PC-3 (cell line): ENCODE measurements around the gene KLHL30. TPM values are rescaled to one million over a fixed set of nuclear protein-coding genes. Genes with fewer than 3 reads are reported as not detected.

Source experiments
- ATAC-seq: fragments of 200-7000 bp; cut with Tn5 transposase; 2 replicates; pipeline ENCODE4 v1.9.1; 2020; ENCODE audit warnings: mild to moderate bottlenecking, moderate library complexity
- BruUV-seq: library from RNA; stranded (reverse); fragments of 400-500 nt; replicated peaks from 2 replicates; lab custom pipeline; 2021; lab: Mats Ljungman, UMichigan
- CTCF ChIA-PET: fragments of 300-600 bp; sonication (Branson Sonifier 250); formaldehyde crosslinking; loops from one replicate; lab custom pipeline; 2022; ENCODE audit warnings: antibody characterized with exemption; lab: Charles Lee
- POLR2A ChIA-PET: fragments of 300-600 bp; sonication (Branson Sonifier 250); formaldehyde crosslinking; loops from one replicate; lab custom pipeline; 2022; ENCODE audit warnings: antibody characterized with exemption; ENCODE audit not compliant: unreplicated experiment; lab: Charles Lee
- DNase-seq: peaks from one replicate; pipeline ENCODE4 v3.0.0-alpha.2; 2015
- H2AFZ ChIP-seq: fragments of 300-600 bp; sonication (generic); 2 replicates; pipeline ENCODE4 v1.6.0; 2016; ENCODE audit warnings: antibody characterized with exemption, low read length
- H3F3A ChIP-seq: fragments of 300-600 bp; sonication (generic); one replicate; pipeline ENCODE4 v1.6.0; 2017; ENCODE audit warnings: antibody characterized with exemption, low read length, control low read depth, mild to moderate bottlenecking; ENCODE audit not compliant: unreplicated experiment
- H3K27ac ChIP-seq: fragments of 300-600 bp; sonication (generic); 2 replicates; pipeline ENCODE4 v1.5.1; 2016; ENCODE audit warnings: mild to moderate bottlenecking, low read length
- H3K27me3 ChIP-seq: fragments of 300-600 bp; sonication (generic); 2 replicates; pipeline ENCODE4 v1.6.1; 2016; ENCODE audit warnings: low read length, mixed read lengths
- H3K36me3 ChIP-seq: fragments of 300-600 bp; sonication (generic); 2 replicates; pipeline ENCODE4 v1.6.1; 2016; ENCODE audit warnings: low read depth, mixed run types, low read length, mixed read lengths
- H3K4me1 ChIP-seq: fragments of 300-600 bp; sonication (generic); 2 replicates; pipeline ENCODE4 v1.5.1; 2016; ENCODE audit warnings: low read length; ENCODE audit not compliant: insufficient read depth
- H3K4me2 ChIP-seq: fragments of 300-600 bp; sonication (generic); 2 replicates; pipeline ENCODE4 v1.6.0; 2016; ENCODE audit warnings: low read length
- H3K4me3 ChIP-seq: fragments of 300-600 bp; sonication (generic); 2 replicates; pipeline ENCODE4 v1.5.1; 2016; ENCODE audit warnings: mild to moderate bottlenecking, low read length, mixed read lengths
- H3K79me2 ChIP-seq: fragments of 300-600 bp; sonication (generic); 2 replicates; pipeline ENCODE4 v1.6.1; 2017; ENCODE audit warnings: low read length, mixed read lengths
- H3K9ac ChIP-seq: fragments of 300-600 bp; sonication (generic); 2 replicates; pipeline ENCODE4 v1.6.0; 2016; ENCODE audit warnings: mild to moderate bottlenecking, low read length
- H3K9me2 ChIP-seq: fragments of 300-600 bp; sonication (generic); replicated peaks from 2 replicates; pipeline ENCODE4 v1.6.1; 2016; ENCODE audit warnings: mixed run types, low read length, mixed read lengths
- H3K9me3 ChIP-seq: fragments of 300-600 bp; sonication (generic); 2 replicates; pipeline ENCODE4 v1.6.1; 2016; ENCODE audit warnings: low read length, mixed read lengths
- H4K20me1 ChIP-seq: fragments of 300-600 bp; sonication (generic); 2 replicates; pipeline ENCODE4 v1.6.1; 2016; ENCODE audit warnings: low read length, mixed read lengths
- CTCF ChIP-seq: fragments of 300-600 bp; sonication (generic); conservative IDR thresholded peaks from 2 replicates; pipeline ENCODE4 v1.5.1; 2017; ENCODE audit warnings: antibody characterized with exemption, low read depth, mild to moderate bottlenecking, low read length
- EZH2 ChIP-seq: fragments of 300-600 bp; sonication (generic); IDR thresholded peaks from one replicate; pipeline ENCODE4 v1.6.1; 2017; ENCODE audit warnings: antibody characterized with exemption, mild to moderate bottlenecking, low read length; ENCODE audit not compliant: unreplicated experiment
- EZH2phosphoT487 ChIP-seq: fragments of 300-600 bp; sonication (generic); IDR thresholded peaks from 2 replicates; pipeline ENCODE4 v1.6.1; 2018; ENCODE audit warnings: mild to moderate bottlenecking, antibody characterized with exemption, low read length, borderline replicate concordance
- intact Hi-C: fragments of 100-400 bp; cut with micrococcal nuclease; formaldehyde crosslinking; loops from 2 replicates; pipeline ENCODE4 v1.9.0; 2023
- total RNA-seq: library from RNA; depleted of rRNA; stranded (reverse); fragments of >200 nt; gene quantifications from 2 replicates; pipeline ENCODE4 v1.2.3, GENCODE V29; 2014

KLHL30 gene
- total RNA-seq, 1 experiment from 2014 or later = not detected

- H3K4me2 ChIP-seq = no peak overlapping the region
- H3K36me3 ChIP-seq = no peaks in the 10 kb centered on the region
- H3K27me3 ChIP-seq = no peaks in the 10 kb centered on the region
- no peak overlapping the region for H2AFZ ChIP-seq
- no peaks in the 10 kb centered on the region for H3F3A ChIP-seq
- H3K4me1 ChIP-seq = no peaks in the 10 kb centered on the region
- BruUV-seq = no TSS peak
- H3K79me2 ChIP-seq = no peaks in the 10 kb centered on the region
- ChIA-PET POLR2A (no interaction called here), CTCF (no interaction called here)
- DNase-seq (no peak), ATAC-seq (no peak)
- H3K9me3 ChIP-seq = no peaks in the 10 kb centered on the region
- TF ChIP-seq EZH2phosphoT487 (no peak), CTCF (no peak), EZH2 (no peak)
- intact Hi-C loops = no loop called here
- no peak overlapping the region for H3K9ac ChIP-seq
- H3K9me2 ChIP-seq = no peaks in the 10 kb centered on the region
- H3K27ac ChIP-seq = no peak overlapping the region
- no peaks in the 10 kb centered on the region for H4K20me1 ChIP-seq
- no peak overlapping the region for H3K4me3 ChIP-seq
Observed at GRCh38 chr2:238122287-238123217, 15.9 kb upstream of the KLHL30 start.

- Histone ChIP-seq H3K36me3 (no peaks in the 10 kb centered on the region), H3K4me2 (no peak overlapping the region), H2AFZ (no peak overlapping the region), H3K9me3 (no peaks in the 10 kb centered on the region), H3K4me1 (no peaks in the 10 kb centered on the region), H3K27ac (no peak overlapping the region), H3F3A (no peaks in the 10 kb centered on the region), H3K4me3 (no peak overlapping the region), H3K79me2 (no peaks in the 10 kb centered on the region), H3K9me2 (no peaks in the 10 kb centered on the region), H4K20me1 (no peaks in the 10 kb centered on the region), H3K9ac (no peak overlapping the region), H3K27me3 (no peaks in the 10 kb centered on the region)
- ATAC-seq = no peak
- ChIA-PET POLR2A (no interaction called here), CTCF (no interaction called here)
- intact Hi-C loops = no loop called here
- DNase-seq = no peak
- BruUV-seq = no TSS peak
- TF ChIP-seq EZH2phosphoT487 = no peak
- TF ChIP-seq CTCF = no peak
- TF ChIP-seq EZH2 = no peak
Observed at GRCh38 chr2:238123218-238123971, 15.1 kb upstream of the KLHL30 start.
